HG03354 (cell line): ENCODE data around the gene BBS9.
"Not testable (repeated sequence)": the region's sequence is repeated elsewhere in the genome, so short reads cannot be mapped to it uniquely, and the experiment has no call there.

Experiments
- ATAC-seq: cut with Tn5 transposase; IDR thresholded peaks from one replicate; pipeline ENCODE4 v1.9.1; 2021; ENCODE audit warnings: mild to moderate bottlenecking; ENCODE audit not compliant: unreplicated experiment, poor library complexity, severe bottlenecking

The BBS9 gene

DNA sequence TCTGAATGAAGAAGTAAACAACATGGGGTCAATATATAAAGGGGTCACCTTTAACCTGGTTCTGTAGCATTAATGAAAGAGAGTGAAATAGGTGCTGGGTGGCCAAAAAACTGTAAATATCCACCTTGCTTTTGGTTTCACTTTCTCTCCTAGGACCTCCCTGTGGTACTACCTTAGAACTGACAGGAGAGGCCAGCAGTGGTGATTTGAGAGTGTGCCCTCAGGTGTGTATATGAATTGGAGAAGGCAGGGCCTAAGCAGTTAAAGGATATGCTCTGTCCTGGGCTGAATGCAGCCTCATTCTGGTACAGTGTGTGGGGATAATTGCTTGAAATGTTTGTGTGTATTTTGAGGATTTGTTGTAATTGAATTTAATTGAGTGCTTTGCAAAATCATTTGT is 62.0 kb downstream of the BBS9 start:
- ATAC-seq: peak; percentile 85

- no peak for ATAC-seq
These were observed 63.4 kb downstream of the BBS9 start for GRCh38 chr7:33192695-33193291.

- no peak for ATAC-seq
These were observed 64.0 kb downstream of the BBS9 start for GRCh38 chr7:33193308-33193864.

- ATAC-seq: no peak
These were observed 65.9 kb downstream of the BBS9 start for GRCh38 chr7:33195264-33195663.

- ATAC-seq: no peak
These were observed 66.9 kb downstream of the BBS9 start for GRCh38 chr7:33196221-33196620.

- ATAC-seq: no peak
These were observed 70.9 kb downstream of the BBS9 start for GRCh38 chr7:33200282-33200681.

- no peak for ATAC-seq
These were observed 72.5 kb downstream of the BBS9 start for GRCh38 chr7:33201821-33202220.

- ATAC-seq: no peak
These were observed 81.6 kb downstream of the BBS9 start for GRCh38 chr7:33210958-33211357.

DNA sequence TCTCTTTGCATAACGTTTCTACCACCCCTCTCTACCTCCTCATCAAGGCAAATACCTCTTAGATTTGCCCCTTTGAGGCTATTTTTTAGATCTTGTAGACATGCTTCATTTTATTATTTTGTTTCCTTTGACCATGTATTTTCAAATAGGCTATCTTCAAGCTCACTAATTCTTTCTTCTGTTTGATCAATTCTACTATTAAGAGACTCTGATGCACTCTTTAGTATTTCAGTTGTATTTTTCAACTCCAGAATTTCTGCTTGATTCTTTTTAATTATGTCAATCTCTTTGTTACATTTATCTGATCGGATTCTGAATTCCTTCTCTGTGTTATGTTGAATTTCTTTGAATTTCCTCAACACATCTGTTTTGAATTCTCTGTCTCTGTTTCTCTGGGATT is 82.8 kb downstream of the BBS9 start:
- ATAC-seq: no peak

DNA sequence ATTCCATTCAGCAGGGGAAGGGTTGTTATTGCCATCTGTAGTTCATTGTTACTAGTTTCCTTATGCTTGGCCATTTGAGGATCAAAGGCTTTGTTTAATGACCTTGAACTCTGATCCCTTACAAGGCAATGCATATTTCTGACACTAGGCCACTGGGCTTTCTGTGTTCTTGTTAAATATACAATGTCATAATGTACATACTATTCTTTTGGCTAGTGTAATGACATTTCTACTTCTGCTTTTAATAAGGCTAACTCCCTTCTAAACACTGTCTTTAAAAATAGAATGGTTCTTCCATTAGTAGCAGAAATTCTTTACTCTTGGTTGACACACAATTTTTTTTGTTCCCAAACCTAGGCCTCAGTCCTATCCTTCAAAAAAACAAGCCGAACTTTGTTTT is 86.6 kb downstream of the BBS9 start:
- ATAC-seq: no peak

- no peak for ATAC-seq
These were observed 88.2 kb downstream of the BBS9 start for GRCh38 chr7:33217595-33217994.

GRCh38 chr7:33218841-33219535 is 89.6 kb downstream of the BBS9 start:
- not testable (repeated sequence) for ATAC-seq

GRCh38 chr7:33220231-33220630 is 90.9 kb downstream of the BBS9 start:
- ATAC-seq: no peak

GRCh38 chr7:33221390-33221789 is 92.0 kb downstream of the BBS9 start:
- ATAC-seq: no peak

- no peak for ATAC-seq
These were observed 103.3 kb downstream of the BBS9 start for GRCh38 chr7:33232632-33233145.

- no peak for ATAC-seq
These were observed 104.3 kb downstream of the BBS9 start for GRCh38 chr7:33233659-33234058.

GRCh38 chr7:33237036-33237435 is 107.7 kb downstream of the BBS9 start:
- ATAC-seq: peak; percentile 55

- ATAC-seq: peak; percentile 55
These were observed 114.0 kb downstream of the BBS9 start for GRCh38 chr7:33243319-33243881.

- ATAC-seq: no peak
These were observed 119.3 kb downstream of the BBS9 start for GRCh38 chr7:33248671-33249070.

- ATAC-seq: no peak
These were observed 121.1 kb downstream of the BBS9 start for GRCh38 chr7:33250421-33250871.

DNA sequence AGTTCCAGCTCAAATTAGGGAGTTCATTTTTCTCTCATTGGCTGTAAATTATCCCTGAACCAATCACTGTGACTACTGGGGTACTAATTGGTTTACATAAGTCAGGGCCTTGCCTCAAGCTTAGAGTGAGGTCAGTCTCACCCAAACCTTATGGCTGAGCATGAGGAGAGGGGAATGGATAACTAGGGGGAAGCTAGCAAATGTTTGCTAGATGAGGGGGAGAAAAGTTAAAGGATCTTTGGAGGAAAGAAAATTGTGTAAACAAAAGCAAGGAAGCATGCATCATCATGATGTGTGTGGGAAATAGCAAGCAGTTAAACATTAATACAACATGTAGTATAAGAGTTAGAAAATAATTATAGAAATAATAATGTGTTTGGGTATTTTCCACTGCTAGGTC is 121.9 kb downstream of the BBS9 start:
- no peak for ATAC-seq
